ENCODE results near the gene RALGAPB.
"Not testable (repeated sequence)": the region's sequence is repeated elsewhere in the genome, so short reads cannot be mapped to it uniquely, and the experiment has no call there.

The RALGAPB gene

GRCh38 chr20:38499366-38499765 is 26.7 kb downstream of the RALGAPB start:
- no peak for DNase-seq

- no peak for DNase-seq
Observed at GRCh38 chr20:38501858-38502436, 29.3 kb downstream of the RALGAPB start.

DNA sequence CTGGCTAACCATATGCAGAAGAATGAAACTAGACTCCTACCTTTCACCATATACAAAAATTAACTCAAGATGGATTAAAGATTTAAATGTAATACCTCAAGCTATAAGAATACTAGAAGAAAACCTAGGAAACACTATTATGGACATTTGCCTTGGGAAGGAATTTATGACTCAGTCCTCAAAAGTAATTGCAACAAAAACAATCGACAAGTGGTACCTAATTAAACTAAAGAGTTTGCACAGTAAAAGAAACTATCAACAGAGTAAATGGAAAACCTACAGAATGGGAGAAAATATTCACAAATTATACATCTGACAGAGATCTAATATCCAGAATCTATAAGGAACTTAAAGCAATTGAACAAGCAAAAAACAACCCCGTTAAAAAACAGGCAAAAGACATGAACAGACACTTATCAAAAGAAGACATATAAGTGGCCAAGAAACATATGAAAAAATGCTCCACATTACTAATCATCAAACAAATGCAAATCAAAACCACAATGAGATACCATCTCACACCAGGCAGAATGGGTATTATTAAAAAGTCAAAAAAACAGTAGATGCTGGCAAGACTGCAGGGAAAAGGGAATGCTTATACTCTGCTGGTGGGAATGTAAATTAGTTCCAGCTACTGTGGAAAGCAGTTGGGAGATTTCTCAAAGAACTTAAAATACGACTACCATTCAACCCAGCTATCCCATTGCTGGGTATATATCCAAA is 31.9 kb downstream of the RALGAPB start:
- DNase-seq: no peak

GRCh38 chr20:38505091-38505455 is 32.4 kb downstream of the RALGAPB start:
- DNase-seq: no peak

- DNase-seq: not testable (repeated sequence)
Observed at GRCh38 chr20:38511726-38512125, 39.1 kb downstream of the RALGAPB start.

- DNase-seq: no peak
Observed at GRCh38 chr20:38514185-38514584, 41.5 kb downstream of the RALGAPB start.

GRCh38 chr20:38514947-38515346 is 42.3 kb downstream of the RALGAPB start:
- DNase-seq: no peak

GRCh38 chr20:38515631-38516030 is 43.0 kb downstream of the RALGAPB start:
- DNase-seq: no peak

DNA sequence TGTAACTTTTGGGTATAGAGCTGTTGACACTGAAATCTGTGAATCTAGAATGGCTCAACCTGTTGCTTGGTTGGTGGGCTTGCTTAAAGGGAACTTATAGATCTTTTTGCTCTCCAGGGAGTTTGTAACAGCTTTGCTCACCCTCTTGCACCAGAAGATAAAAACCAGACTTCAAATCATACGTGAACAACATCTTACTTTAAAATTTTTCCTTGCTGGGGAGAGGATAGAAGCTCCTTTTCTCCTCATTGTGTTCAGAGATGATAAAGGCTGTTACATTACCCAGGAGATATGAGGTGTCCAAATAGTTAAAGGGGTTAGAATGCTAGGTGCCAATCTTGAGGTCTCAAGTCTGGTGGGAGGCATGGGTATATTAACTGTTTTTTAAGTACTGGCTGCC is 46.8 kb downstream of the RALGAPB start:
- no peak for DNase-seq

- DNase-seq: no peak
Observed at GRCh38 chr20:38520261-38520660, 47.6 kb downstream of the RALGAPB start.

- no peak for DNase-seq
Observed at GRCh38 chr20:38523697-38524096, 51.1 kb downstream of the RALGAPB start.

GRCh38 chr20:38528167-38528566 is 55.5 kb downstream of the RALGAPB start:
- DNase-seq: no peak

- no peak for DNase-seq
Observed at GRCh38 chr20:38531021-38531420, 58.4 kb downstream of the RALGAPB start.

DNA sequence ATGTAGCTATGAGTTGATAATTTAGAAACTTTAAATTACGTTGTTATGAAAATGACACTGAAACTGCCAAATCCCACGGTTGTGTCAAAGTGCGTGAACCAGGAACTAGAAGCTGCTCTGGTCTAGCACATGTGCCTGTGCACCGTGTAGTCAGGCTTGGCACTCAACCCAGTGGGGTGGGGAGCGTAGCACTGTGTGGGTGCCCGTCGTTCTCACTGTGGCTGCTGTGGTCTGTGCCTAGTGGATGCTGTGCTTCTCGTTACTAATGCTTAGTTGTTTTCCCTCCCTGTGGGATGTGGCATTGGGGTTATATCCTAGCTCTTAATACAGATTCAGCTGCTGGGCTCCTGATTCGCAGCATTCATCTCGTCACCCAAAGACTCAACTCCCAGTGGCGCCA is 62.1 kb downstream of the RALGAPB start:
- DNase-seq: no peak

GRCh38 chr20:38536310-38536709 is 63.7 kb downstream of the RALGAPB start:
- DNase-seq: no peak

DNA sequence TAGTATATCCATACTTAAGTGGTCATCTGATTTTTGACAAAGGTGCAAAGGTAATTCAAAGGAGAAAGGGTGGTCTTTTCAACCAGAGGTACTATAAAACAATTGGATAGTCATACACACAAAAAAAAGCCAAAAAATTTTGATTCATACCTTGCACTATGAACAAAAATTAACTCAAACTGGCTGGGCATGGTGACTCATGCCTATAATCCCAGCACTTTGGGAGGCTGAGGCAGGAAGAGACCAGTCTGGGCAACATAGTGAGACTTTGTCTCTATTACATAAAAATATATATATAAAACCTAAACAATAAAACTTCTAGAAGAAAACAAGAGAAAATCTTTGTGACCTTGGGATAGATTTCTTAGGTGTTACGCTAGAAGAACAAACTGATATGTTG is 64.5 kb downstream of the RALGAPB start:
- no peak for DNase-seq

- DNase-seq: no peak
Observed at GRCh38 chr20:38538789-38539188, 66.1 kb downstream of the RALGAPB start.

GRCh38 chr20:38543014-38543906 is 70.6 kb downstream of the RALGAPB start:
- no peak for DNase-seq

DNA sequence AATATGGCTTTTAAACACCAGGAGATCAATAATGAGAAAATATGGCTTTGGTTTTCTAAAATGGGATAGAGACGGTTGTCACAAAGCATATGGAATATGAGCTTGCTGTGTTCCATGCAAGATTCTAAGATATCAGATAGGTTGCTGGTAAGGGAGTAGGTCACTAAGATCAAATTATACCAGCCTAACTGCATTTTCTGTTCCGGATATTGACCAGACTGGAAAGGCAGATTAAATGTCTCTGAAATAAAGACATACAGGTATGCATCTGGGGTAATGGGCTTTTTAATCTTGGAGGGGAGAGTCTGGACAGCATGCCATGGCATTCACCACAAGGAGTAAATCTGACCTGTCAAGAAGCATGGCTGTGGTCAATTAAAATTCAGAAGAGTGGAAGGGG is 73.1 kb downstream of the RALGAPB start:
- DNase-seq: no peak

DNA sequence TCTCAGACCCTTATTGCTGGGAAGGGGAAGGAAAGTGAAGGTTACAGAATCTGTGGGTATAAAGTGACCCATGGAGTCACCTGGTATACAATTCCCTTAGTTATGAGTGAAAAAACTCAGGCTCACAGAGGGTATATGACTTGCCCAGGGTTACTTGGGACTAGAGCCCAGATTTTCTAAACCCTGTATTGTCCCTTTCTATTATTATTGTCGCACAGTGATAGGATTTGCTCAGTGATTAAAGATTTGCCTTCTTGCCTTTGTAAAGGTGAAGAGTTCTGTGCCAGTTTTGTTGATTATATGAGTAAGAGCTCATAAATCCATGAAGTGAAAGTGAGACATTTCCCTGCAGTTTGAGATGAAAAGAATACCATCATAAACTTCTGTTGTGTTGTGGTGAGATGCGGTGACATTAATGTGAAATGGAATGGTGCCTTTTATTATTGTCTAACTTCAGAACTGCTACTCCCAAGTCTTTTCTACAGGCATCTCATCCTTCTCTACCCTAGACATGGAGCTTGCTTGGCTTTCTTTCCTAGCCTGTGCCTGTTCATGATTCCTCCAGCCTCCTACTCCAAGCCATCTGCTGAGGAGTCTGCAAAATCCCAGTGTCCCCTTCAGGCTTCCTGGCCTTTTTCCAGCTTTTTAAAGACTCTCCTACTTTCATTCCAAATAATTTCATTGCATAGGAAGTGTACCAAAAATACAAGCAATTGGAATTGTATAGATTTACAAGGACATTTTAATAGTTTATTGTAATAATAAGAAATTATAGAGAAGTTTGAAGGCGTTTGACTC is 74.8 kb downstream of the RALGAPB start:
- no peak for DNase-seq

- no peak for DNase-seq
Observed at GRCh38 chr20:38548356-38549083, 75.9 kb downstream of the RALGAPB start.

- DNase-seq: no peak
Observed at GRCh38 chr20:38550274-38550673, 77.6 kb downstream of the RALGAPB start.
